CD14-positive monocyte (primary cell): ENCODE data around the gene NPM1. TPM values are rescaled to one million over a fixed set of nuclear protein-coding genes. Genes with fewer than 3 reads are reported as not detected.

ENCODE experiments used
- DNase-seq, 3 donors: peaks; one replicate each; pipeline ENCODE4 v3.0.0-alpha.2; 2011 to 2022
- H2AFZ ChIP-seq: 2 replicates; pipeline ENCODE4 v1.6.0; 2012; ENCODE audit warnings: mild to moderate bottlenecking, low read depth, low read length, inconsistent platforms; ENCODE audit not compliant: insufficient read depth, poor library complexity, severe bottlenecking
- H3K27ac ChIP-seq, 2 donors: 1 replicate in 1 of 2; 2 replicates in 1 of 2; pipeline ENCODE4 v1.5.1; 2012 to 2013; ENCODE audit warnings: low read length in 2 of 2, control low read depth in 1 of 2, inconsistent platforms in 1 of 2, low read depth in 1 of 2, mild to moderate bottlenecking in 1 of 2
- H3K27me3 ChIP-seq, 2 donors: one replicate each; pipeline versions ENCODE4 v1.6.0 to v1.6.1; 2011 to 2013; ENCODE audit warnings: low read length in 2 of 2; ENCODE audit not compliant: control insufficient read depth in 2 of 2, insufficient read depth in 2 of 2
- H3K36me3 ChIP-seq, 2 donors: replicated peaks in 1 of 2; 1 replicate in 1 of 2; 2 replicates in 1 of 2; pipeline versions ENCODE4 v1.5.1 to v1.6.1; 2012 to 2013; ENCODE audit warnings: low read length in 2 of 2, control low read depth in 1 of 2, inconsistent platforms in 1 of 2, mild to moderate bottlenecking in 1 of 2; ENCODE audit not compliant: insufficient read depth in 2 of 2, control insufficient read depth in 1 of 2
- H3K4me1 ChIP-seq, 2 donors: 1 replicate in 1 of 2; 2 replicates in 1 of 2; pipeline versions ENCODE4 v1.5.1 to v1.6.1; 2012 to 2013; ENCODE audit warnings: low read length in 2 of 2, control low read depth in 1 of 2, inconsistent platforms in 1 of 2, mild to moderate bottlenecking in 1 of 2, moderate library complexity in 1 of 2; ENCODE audit not compliant: insufficient read depth in 2 of 2, control insufficient read depth in 1 of 2
- H3K4me2 ChIP-seq: replicated peaks from 2 replicates; pipeline ENCODE3; 2012; ENCODE audit warnings: low read length, moderate library complexity, mild to moderate bottlenecking; ENCODE audit not compliant: poor library complexity, severe bottlenecking; ENCODE audit errors: extremely low read depth
- H3K4me3 ChIP-seq, 3 experiments: fragments of 200-600 bp in 1 of 3; sonication (generic) in 1 of 3; replicated peaks in 1 of 3; 1 replicate in 2 of 3; 2 replicates in 1 of 3; pipeline ENCODE4 v1.5.1; 2011 to 2013; ENCODE audit warnings: low read length in 3 of 3, mild to moderate bottlenecking in 3 of 3, control low read depth in 2 of 3, low read depth in 2 of 3, inconsistent platforms in 1 of 3, moderate library complexity in 1 of 3
- H3K79me2 ChIP-seq: 2 replicates; pipeline ENCODE4 v1.6.0; 2012; ENCODE audit warnings: mild to moderate bottlenecking, control low read depth, inconsistent platforms, low read length, moderate library complexity; ENCODE audit not compliant: insufficient read depth
- H3K9ac ChIP-seq: 2 replicates; pipeline ENCODE4 v1.6.0; 2017; ENCODE audit warnings: low read length, mild to moderate bottlenecking; ENCODE audit not compliant: insufficient read depth, poor library complexity, severe bottlenecking
- H3K9me3 ChIP-seq, 2 donors: replicated peaks in 1 of 2; 1 replicate in 1 of 2; 2 replicates in 1 of 2; pipeline versions ENCODE4 v1.5.1 to v1.6.1; 2012 to 2013; ENCODE audit warnings: low read length in 2 of 2, control low read depth in 1 of 2; ENCODE audit not compliant: control insufficient read depth in 1 of 2, insufficient read depth in 1 of 2
- H4K20me1 ChIP-seq: 2 replicates; pipeline ENCODE4 v1.6.0; 2012; ENCODE audit warnings: mild to moderate bottlenecking, low read length, control low read depth, moderate library complexity; ENCODE audit not compliant: insufficient read depth
- H3K27ac Mint-ChIP-seq, 7 donors: one replicate each; pipeline ENCODE4 v1.8.0; 2020; ENCODE audit warnings: mild to moderate bottlenecking in 7 of 7, mixed read lengths in 7 of 7, moderate library complexity in 6 of 7, inconsistent platforms in 2 of 7
- H3K27me3 Mint-ChIP-seq, 3 donors: one replicate each; pipeline ENCODE4 v1.8.0; 2021 to 2022; ENCODE audit warnings: low read depth in 3 of 3, mild to moderate bottlenecking in 3 of 3, mixed read lengths in 3 of 3, moderate library complexity in 3 of 3, inconsistent platforms in 1 of 3
- H3K36me3 Mint-ChIP-seq, 2 donors: one replicate each; pipeline ENCODE4 v1.8.0; 2020; ENCODE audit warnings: mixed read lengths in 2 of 2, inconsistent platforms in 1 of 2, mild to moderate bottlenecking in 1 of 2
- H3K4me1 Mint-ChIP-seq: one replicate; pipeline ENCODE4 v1.8.0; 2020; ENCODE audit warnings: mild to moderate bottlenecking, mixed read lengths
- H3K4me3 Mint-ChIP-seq, 2 donors: one replicate each; pipeline ENCODE4 v1.8.0; 2020; ENCODE audit warnings: mild to moderate bottlenecking in 2 of 2, mixed read lengths in 2 of 2, moderate library complexity in 1 of 2
- H3K9me3 Mint-ChIP-seq, 7 donors: one replicate each; pipeline ENCODE4 v1.8.0; 2020 to 2022; ENCODE audit warnings: mixed read lengths in 7 of 7, mild to moderate bottlenecking in 6 of 7, moderate library complexity in 6 of 7, inconsistent platforms in 2 of 7
- CTCF ChIP-seq: fragments of 200-600 bp; IDR thresholded peaks from one replicate; pipeline ENCODE4 v1.8.0; 2022; ENCODE audit warnings: antibody characterized with exemption, mild to moderate bottlenecking
- WGBS: methylation state at CpG from one replicate; pipeline ENCODE4 v1.1.5; 2013; ENCODE audit warnings: missing lambda C conversion rate; ENCODE audit not compliant: insufficient coverage; 5-methylcytosine and 5-hydroxymethylcytosine counted together
- intact Hi-C, 2 donors: fragments of 100-400 bp; cut with micrococcal nuclease; formaldehyde crosslinking; loops; one replicate each; pipeline versions ENCODE4 v1.15.0 to v1.15.1; 2023
- polyA plus RNA-seq, 3 donors: library from polyadenylated mRNA; depleted of rRNA in 1 of 3; unstranded in 2 of 3; stranded (reverse) in 1 of 3; fragments of 300-500 nt in 2 of 3; fragments of >200 nt in 1 of 3; fragmentation: Illumina TruSeq in 2 of 3; gene quantifications; 1 replicate in 2 of 3; 2 replicates in 1 of 3; pipeline ENCODE4 v1.2.3, GENCODE V29; 2012 to 2021

NPM1 gene
- polyA plus RNA-seq, 3 donors, result 102 to 191 (median 188) TPM

- no peak overlapping the region for H3K27ac ChIP-seq
- no peak for DNase-seq
These were observed 4.4 kb downstream of the NPM1 start for GRCh38 chr5:171391996-171392577.

GRCh38 chr5:171392585-171393159 lies 5.0 kb downstream of the NPM1 start:
- no peak for DNase-seq
- H4K20me1 ChIP-seq, result peaks cover 91% of the 10 kb centered on the region
- Mint-ChIP-seq H3K27me3 (peaks cover 0 to 1% (median 0%) of the 10 kb centered on the region in 3 donors), H3K4me1 (peaks cover 32% of the 10 kb centered on the region), H3K36me3 (peaks cover 56 to 69% of the 10 kb centered on the region in 2 donors), H3K9me3 (peaks cover 0 to 6% (median 0%) of the 10 kb centered on the region in 7 donors), H3K4me3 (no peak overlapping the region), H3K27ac (no peak overlapping the region)
- intact Hi-C loops, result no loop called here
- H3K4me2 ChIP-seq, result no peak overlapping the region
- no peak overlapping the region for H2AFZ ChIP-seq
- H3K9me3 ChIP-seq, result no peaks in the 10 kb centered on the region
- no peak for TF ChIP-seq CTCF
- H3K79me2 ChIP-seq, result peaks cover 100% of the 10 kb centered on the region
- H3K36me3 ChIP-seq, result peaks cover 60 to 71% of the 10 kb centered on the region in 2 donors
- 20% methylated on average over 1 of the region's 4 CpGs for WGBS
- H3K4me3 ChIP-seq, result no peak overlapping the region
- H3K9ac ChIP-seq, result no peak overlapping the region
- H3K27ac ChIP-seq, result no peak overlapping the region
- H3K4me1 ChIP-seq, result peaks cover 16 to 26% of the 10 kb centered on the region in 2 donors
- H3K27me3 ChIP-seq, result no peaks in the 10 kb centered on the region

More at GRCh38 chr5:171391996-171392577, 4.4 kb downstream of the NPM1 start:
- H3K27me3 ChIP-seq, result no peaks in the 10 kb centered on the region
- Mint-ChIP-seq H3K4me3 (no peak overlapping the region), H3K36me3 (peaks cover 50 to 65% of the 10 kb centered on the region in 2 donors), H3K9me3 (peaks cover 0 to 6% (median 0%) of the 10 kb centered on the region in 7 donors), H3K27ac (no peak overlapping the region), H3K4me1 (peaks cover 35% of the 10 kb centered on the region), H3K27me3 (peaks cover 0 to 1% (median 0%) of the 10 kb centered on the region in 3 donors)
- peaks cover 100% of the 10 kb centered on the region for H3K79me2 ChIP-seq
- intact Hi-C loops, result no loop called here
- no peaks in the 10 kb centered on the region for H3K9me3 ChIP-seq
- H3K4me3 ChIP-seq, result no peak overlapping the region
- TF ChIP-seq CTCF, result no peak
- no peak overlapping the region for H2AFZ ChIP-seq
- H4K20me1 ChIP-seq, result peaks cover 85% of the 10 kb centered on the region
- 97% methylated on average over 9 of the region's 14 CpGs for WGBS
- no peak overlapping the region for H3K4me2 ChIP-seq
- peaks cover 18 to 31% of the 10 kb centered on the region in 2 donors for H3K4me1 ChIP-seq
- no peak overlapping the region for H3K9ac ChIP-seq
- peaks cover 55 to 65% of the 10 kb centered on the region in 2 donors for H3K36me3 ChIP-seq
